HG02798 (cell line): ENCODE data around the gene AKAP11.

Source experiments
- ATAC-seq: cut with Tn5 transposase; IDR thresholded peaks from one replicate; pipeline ENCODE4 v1.9.1; 2021; ENCODE audit warnings: mild to moderate bottlenecking; ENCODE audit not compliant: unreplicated experiment, poor library complexity

Gene AKAP11

GRCh38 chr13:42271337-42272114, 426 bp upstream of the AKAP11 start:
- ATAC-seq: peak; percentile 88

DNA sequence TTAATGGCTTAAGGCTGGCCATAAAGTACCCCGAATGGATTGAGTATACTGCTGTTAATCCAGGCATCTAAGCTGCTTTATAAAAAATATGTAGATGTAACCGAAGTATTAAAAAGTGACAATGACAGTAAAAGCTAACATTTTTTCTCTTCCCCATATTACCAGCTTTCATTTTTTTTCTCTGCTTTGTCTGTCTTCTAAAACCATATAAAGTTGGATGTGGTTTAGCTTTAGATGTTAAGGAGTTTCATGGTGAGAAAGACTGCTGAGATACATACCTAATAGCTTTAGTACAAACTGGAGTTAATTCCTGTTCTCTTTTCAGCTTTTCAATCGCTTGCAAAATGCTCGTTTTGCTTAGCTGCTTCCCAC, 838 bp downstream of the AKAP11 start:
- no peak for ATAC-seq

- ATAC-seq: no peak
Observed at GRCh38 chr13:42274386-42275097, 2.6 kb downstream of the AKAP11 start.

DNA sequence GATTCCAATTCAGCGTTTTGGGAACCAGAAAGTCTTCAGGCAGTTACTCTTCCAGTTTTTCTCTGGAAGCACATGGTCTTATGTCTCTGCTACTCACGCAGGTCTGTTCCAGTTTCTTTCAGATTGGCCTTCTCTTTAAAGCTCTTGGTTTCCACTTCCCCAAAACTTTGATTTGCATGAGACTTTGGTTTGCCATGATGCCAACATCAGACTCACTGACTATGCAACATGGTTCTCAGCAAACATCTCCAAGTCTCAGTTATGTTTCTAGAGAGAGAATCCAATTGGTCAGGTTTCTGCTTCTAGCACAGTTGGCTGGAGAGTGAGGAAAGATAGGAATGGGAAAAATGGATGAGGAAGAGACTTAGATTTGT, 3.1 kb downstream of the AKAP11 start:
- ATAC-seq: peak; percentile 29

DNA sequence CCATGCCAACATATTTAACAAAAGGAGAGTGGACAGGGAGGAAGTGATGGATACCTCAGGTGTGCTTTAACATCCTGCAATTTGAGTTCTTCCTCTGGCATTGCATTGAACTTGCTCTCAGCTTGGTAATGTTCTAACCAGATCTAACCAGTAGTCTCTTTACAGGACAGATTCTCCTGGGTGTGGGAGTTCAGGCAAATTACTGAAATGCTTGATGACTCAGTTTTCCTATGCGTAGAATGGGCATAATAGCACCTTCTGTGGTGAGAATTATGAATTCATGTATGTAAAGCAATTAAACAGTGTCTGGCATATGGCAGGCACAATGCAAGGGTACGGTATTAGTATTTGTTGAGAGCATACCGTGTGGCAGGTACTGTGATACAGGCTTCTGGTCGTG, 3.6 kb downstream of the AKAP11 start:
- no peak for ATAC-seq

DNA sequence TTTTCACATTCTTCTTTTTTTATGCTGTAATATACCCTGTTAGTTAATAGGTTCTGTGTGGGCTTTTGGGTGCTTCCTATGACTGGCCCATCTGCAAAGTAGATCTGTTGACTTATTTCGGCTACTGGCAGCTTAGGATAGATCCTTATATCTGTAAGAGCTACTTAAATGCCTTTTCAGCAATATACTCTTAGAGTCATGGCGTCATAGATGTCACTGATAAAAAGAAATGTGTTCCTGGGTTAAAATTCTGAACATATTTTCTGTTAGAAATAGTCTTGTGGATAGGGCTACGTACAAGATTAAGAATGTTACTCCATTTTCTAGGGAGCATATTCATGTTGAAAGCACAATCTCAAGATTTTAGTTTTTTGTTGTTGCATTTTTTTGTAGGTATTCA, 4.7 kb downstream of the AKAP11 start:
- ATAC-seq: no peak

GRCh38 chr13:42277618-42278276, 5.8 kb downstream of the AKAP11 start:
- peak; percentile 23 for ATAC-seq

DNA sequence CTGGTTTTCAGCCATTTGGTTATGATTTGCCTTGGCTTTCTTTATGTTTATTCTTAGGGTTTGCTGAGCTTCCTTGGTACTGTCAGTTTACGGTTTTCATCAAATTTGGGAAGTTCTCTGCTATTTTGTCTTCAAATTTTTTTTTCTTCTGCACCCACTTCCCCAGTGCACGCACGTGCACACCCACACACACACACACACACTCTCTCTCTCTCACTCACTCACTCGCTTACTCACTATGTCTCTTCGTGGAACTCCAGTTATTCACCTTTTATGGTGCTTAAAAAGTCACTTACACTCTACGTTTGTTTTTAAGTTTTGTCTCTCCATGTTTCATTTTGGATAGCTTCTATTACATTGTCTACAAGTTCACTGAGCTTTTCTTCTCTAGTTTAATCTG, 7.1 kb downstream of the AKAP11 start:
- no peak for ATAC-seq

DNA sequence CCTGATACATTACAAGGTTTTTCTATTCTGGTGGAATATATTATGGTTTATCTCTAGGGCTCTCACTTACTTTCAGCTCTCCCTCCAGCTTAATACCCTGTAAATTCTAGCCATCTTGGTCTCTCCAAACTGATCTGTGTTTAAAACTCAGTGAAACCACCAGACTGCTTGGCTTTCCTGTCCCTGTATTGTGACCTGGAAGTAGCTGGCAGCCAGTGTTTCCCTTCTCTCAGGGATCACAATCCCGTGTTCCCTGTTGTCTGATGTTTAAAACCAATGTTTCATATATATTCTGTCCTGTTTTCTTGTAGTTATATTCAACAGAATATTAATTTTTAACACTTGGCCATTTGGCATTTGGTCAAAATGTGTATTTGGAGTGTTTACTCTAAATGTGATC, 8.0 kb downstream of the AKAP11 start:
- no peak for ATAC-seq

GRCh38 chr13:42280537-42280936, 8.6 kb downstream of the AKAP11 start:
- no peak for ATAC-seq

- no peak for ATAC-seq
Observed at GRCh38 chr13:42283574-42283973, 11.6 kb downstream of the AKAP11 start.

DNA sequence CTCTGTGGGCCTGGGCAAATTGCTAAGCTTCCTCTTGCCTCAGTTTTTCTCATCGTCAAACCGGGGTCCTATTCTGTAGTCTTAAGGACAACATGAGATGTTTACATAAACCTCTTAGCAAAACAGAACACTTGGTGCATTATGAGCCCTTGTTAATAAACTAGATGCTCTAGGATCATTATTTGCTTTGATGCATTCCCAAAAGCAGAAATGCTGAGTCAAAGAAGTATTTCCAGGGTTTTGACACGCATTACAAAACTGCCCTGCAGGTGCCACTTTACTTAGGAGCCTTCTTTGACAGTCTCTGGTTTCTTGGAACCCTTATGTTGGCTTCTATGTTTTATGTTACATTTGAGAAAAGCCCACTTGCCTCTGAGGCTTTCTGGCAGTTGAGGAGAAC, 12.1 kb downstream of the AKAP11 start:
- no peak for ATAC-seq

DNA sequence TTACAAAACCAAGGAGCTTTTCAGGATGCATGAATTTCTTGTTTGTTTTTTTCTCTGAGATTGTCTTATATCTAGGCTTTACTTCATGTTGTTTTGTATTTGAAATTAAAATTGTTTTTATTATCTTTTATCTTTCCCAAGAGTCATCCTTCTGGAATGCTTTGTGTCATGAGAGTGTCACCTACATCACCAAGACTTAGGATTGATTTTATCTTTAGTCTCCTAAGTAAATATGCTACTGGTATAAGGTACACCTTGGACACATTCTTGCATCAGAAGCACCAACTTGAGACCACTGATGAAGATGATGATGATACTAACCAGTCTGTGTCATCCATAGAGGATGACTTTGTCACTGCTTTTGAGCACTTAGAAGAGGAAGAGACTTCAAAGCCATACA, 26.4 kb downstream of the AKAP11 start:
- no peak for ATAC-seq

GRCh38 chr13:42305503-42305902, 33.6 kb downstream of the AKAP11 start:
- ATAC-seq: no peak

DNA sequence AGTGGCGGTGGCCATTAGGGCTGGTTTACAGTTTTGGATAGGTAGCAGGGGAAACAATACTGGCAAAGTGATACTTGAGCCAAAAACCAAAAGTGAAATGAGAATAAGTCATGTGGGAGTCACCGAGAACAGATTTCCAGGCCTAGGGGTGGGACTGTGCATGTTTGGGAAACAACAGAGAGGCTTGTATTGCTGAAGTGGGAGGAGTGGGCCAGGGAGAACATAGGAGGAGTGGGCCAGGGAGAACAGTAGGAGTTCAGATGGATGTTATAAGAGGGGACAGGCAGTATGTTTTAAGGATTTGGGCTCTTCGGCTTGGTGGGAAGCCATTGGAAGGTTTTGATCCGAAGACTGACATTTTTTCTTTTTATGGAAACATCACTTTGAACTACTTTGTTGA, 35.5 kb downstream of the AKAP11 start:
- no peak for ATAC-seq

DNA sequence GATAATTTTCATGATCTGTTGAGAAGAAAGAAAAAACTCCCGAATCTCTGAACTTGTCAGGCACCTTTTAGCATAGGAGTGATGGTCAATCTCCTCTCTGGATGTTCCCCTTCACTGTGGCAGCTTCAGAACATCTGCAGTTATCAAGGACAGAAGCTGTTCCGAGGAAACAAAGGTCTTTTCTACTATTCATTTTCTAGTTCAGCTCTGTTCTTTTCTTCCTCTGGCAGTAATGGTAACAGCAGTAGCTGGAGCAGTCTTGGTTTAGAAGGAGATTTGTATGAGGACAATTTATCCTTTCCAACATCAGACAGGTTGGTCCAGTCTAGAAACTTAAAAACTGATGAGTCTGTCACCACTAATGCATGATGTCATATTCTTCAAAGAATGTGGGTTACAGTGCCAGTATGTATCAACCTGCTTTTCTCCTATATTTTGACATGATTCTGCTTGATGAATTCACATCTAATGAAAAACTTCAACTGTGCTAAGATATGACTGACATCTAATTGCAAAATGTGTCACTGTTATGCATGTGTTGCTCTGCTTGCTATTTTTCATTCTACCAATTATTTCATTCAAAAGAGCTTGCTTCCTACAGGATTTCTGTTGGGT, 41.0 kb downstream of the AKAP11 start:
- no peak for ATAC-seq

DNA sequence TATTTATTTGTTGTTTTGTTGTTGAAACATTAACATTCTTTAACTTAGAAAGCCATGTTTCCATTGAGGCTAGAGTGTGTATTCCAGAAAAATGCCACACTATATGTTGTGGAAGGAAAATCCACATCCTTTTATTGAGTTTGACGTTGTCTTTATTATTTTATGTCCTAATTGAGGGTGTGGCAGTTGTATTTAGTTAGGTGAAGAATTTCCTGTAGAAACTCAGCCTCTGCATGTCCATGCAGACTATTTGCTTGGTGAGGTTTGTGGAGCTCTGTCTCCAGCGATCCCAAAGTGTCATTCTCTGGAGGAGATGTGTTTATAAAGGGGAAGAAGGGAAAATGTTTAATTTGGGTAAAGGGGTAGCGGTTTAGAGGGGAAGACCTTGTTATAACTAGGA, 46.6 kb downstream of the AKAP11 start:
- ATAC-seq: no peak

- ATAC-seq: no peak
Observed at GRCh38 chr13:42320375-42320787, 48.4 kb downstream of the AKAP11 start.

GRCh38 chr13:42322806-42323205, 50.9 kb downstream of the AKAP11 start:
- no peak for ATAC-seq

GRCh38 chr13:42324704-42325103, 52.8 kb downstream of the AKAP11 start:
- no peak for ATAC-seq

GRCh38 chr13:42327725-42328124, 55.8 kb downstream of the AKAP11 start:
- no peak for ATAC-seq
